Natural killer cell (primary cell): ENCODE measurements around the gene GC. TPM values are rescaled to one million over a fixed set of nuclear protein-coding genes. Genes with fewer than 3 reads are reported as not detected.

Source experiments
- ATAC-seq, 3 donors: fragments of 150-1000 bp in 2 of 3; fragments of 200-7000 bp in 1 of 3; cut with Tn5 transposase; 1 replicate in 1 of 3; 2 replicates in 2 of 3; pipeline ENCODE4 v1.10.0; 2021; ENCODE audit warnings: mild to moderate bottlenecking in 2 of 3, moderate library complexity in 2 of 3
- DNase-seq, 2 donors: peaks; one replicate each; pipeline versions ENCODE4 v3.0.0 to v3.0.0-alpha.2; 2013 to 2021; ENCODE audit warnings: mixed read lengths in 1 of 2
- H3K27ac ChIP-seq: one replicate; pipeline ENCODE4 v1.5.1; 2013; ENCODE audit warnings: mild to moderate bottlenecking, low read length
- H3K27me3 ChIP-seq: one replicate; pipeline ENCODE4 v1.6.1; 2013; ENCODE audit warnings: low read length; ENCODE audit not compliant: control insufficient read depth, insufficient read depth
- H3K36me3 ChIP-seq: one replicate; pipeline ENCODE4 v1.6.1; 2013; ENCODE audit warnings: low read length; ENCODE audit not compliant: control insufficient read depth, insufficient read depth
- H3K4me1 ChIP-seq: one replicate; pipeline ENCODE4 v1.6.1; 2013; ENCODE audit warnings: low read length; ENCODE audit not compliant: control insufficient read depth, insufficient read depth
- H3K4me3 ChIP-seq: one replicate; pipeline ENCODE4 v1.5.1; 2013; ENCODE audit warnings: low read length
- H3K9me3 ChIP-seq: one replicate; pipeline ENCODE4 v1.6.1; 2013; ENCODE audit warnings: low read length; ENCODE audit not compliant: control insufficient read depth, insufficient read depth
- H3K27ac Mint-ChIP-seq, 2 donors: one replicate each; pipeline ENCODE4 v1.8.0; 2022; ENCODE audit warnings: mild to moderate bottlenecking in 2 of 2, mixed read lengths in 2 of 2, moderate library complexity in 1 of 2
- H3K27me3 Mint-ChIP-seq, 2 donors: one replicate each; pipeline ENCODE4 v1.8.0; 2022; ENCODE audit warnings: low read depth in 2 of 2, mixed read lengths in 2 of 2
- H3K36me3 Mint-ChIP-seq: one replicate; pipeline ENCODE4 v1.8.0; 2022; ENCODE audit warnings: mixed read lengths
- H3K4me1 Mint-ChIP-seq, 2 donors: one replicate each; pipeline ENCODE4 v1.8.0; 2022; ENCODE audit warnings: mixed read lengths in 2 of 2
- H3K4me3 Mint-ChIP-seq: one replicate; pipeline ENCODE4 v1.8.0; 2022; ENCODE audit warnings: mild to moderate bottlenecking, moderate library complexity, mixed read lengths
- H3K9me3 Mint-ChIP-seq, 2 donors: one replicate each; pipeline ENCODE4 v1.8.0; 2022; ENCODE audit warnings: mixed read lengths in 2 of 2
- WGBS: methylation state at CpG from one replicate; pipeline ENCODE4 v1.1.7; 2013; ENCODE audit warnings: missing lambda C conversion rate; ENCODE audit not compliant: insufficient coverage; 5-methylcytosine and 5-hydroxymethylcytosine counted together
- intact Hi-C: fragments of 100-400 bp; cut with micrococcal nuclease; formaldehyde crosslinking; loops from one replicate; pipeline ENCODE4 v1.14.2; 2022
- total RNA-seq, 4 donors: library from RNA; stranded (reverse); fragments of 120-200 nt in 1 of 4; gene quantifications; one replicate each; pipeline versions ENCODE4 v1.2.3 to v1.2.4, GENCODE V29; 2013 to 2022
- TF ChIP-seq, protein P1 (sequence below): fragments of 200-600 bp; IDR thresholded peaks from one replicate; pipeline ENCODE4 v1.8.0; 2022; ENCODE audit warnings: antibody characterized with exemption

GC gene
- total RNA-seq, 3 donors from 2014 or later (not counting 1 experiment from before 2014, with no cell fraction given): not detected

DNA sequence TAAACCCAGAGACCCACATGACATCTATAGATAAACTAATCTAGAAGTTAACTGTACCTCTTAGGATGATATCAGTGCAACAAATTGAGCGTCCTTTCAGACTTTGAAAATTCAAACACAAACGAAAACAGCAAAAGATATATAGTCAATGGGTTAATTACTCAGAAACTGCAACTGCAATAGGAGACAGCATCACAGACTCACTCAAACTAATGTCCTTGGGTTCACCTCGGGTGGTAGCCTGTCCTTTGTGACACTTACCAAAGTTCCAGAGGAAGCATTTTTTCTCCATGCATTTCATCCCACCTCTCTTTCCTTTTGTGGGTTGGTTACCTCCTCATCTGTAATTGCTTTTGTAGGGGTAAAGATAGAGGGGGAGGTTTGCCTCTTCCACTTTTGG, 9.7 kb downstream of the GC start:
- Histone ChIP-seq H3K36me3 (no peaks in the 10 kb centered on the region), H3K27ac (no peak overlapping the region), H3K4me1 (no peaks in the 10 kb centered on the region), H3K4me3 (no peak overlapping the region), H3K9me3 (no peaks in the 10 kb centered on the region), H3K27me3 (no peaks in the 10 kb centered on the region)
- Mint-ChIP-seq H3K36me3 (no peaks in the 10 kb centered on the region), H3K27me3 (peaks cover 0 to 3% of the 10 kb centered on the region in 2 donors), H3K9me3 (no peaks in the 10 kb centered on the region), H3K4me3 (no peak overlapping the region), H3K4me1 (no peaks in the 10 kb centered on the region), H3K27ac (no peak overlapping the region)
- 82% methylated on average over 3 of the region's 3 CpGs for whole genome bisulfite sequencing
- TF ChIP-seq, protein P1, sequence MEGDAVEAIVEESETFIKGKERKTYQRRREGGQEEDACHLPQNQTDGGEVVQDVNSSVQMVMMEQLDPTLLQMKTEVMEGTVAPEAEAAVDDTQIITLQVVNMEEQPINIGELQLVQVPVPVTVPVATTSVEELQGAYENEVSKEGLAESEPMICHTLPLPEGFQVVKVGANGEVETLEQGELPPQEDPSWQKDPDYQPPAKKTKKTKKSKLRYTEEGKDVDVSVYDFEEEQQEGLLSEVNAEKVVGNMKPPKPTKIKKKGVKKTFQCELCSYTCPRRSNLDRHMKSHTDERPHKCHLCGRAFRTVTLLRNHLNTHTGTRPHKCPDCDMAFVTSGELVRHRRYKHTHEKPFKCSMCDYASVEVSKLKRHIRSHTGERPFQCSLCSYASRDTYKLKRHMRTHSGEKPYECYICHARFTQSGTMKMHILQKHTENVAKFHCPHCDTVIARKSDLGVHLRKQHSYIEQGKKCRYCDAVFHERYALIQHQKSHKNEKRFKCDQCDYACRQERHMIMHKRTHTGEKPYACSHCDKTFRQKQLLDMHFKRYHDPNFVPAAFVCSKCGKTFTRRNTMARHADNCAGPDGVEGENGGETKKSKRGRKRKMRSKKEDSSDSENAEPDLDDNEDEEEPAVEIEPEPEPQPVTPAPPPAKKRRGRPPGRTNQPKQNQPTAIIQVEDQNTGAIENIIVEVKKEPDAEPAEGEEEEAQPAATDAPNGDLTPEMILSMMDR: no peak
- intact Hi-C loops: no loop called here
- DNase-seq (no peak), ATAC-seq (no peak)

DNA sequence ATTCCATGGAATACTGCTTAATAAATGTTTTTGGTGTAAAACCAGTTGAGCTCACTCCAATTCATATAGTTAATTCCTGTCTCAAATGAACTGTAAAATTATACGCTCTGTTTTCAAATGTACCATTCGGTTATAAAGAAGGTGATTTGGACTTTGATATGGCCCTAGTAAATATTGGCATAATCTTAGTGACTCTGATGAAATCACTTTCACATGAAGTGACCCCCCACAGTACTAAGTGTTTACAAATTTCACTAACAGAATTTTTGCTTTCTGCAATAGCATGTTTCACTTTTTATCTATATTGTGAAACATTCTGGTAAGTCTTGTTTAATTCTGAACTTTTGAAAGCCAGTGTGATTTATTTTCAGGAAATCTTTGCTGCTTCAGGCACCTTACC, 10.9 kb downstream of the GC start:
- Histone ChIP-seq H3K36me3 (no peaks in the 10 kb centered on the region), H3K27ac (no peak overlapping the region), H3K27me3 (no peaks in the 10 kb centered on the region), H3K4me1 (no peaks in the 10 kb centered on the region), H3K9me3 (no peaks in the 10 kb centered on the region), H3K4me3 (no peak overlapping the region)
- TF ChIP-seq, protein P1: no peak
- ATAC-seq (no peak), DNase-seq (no peak)
- Mint-ChIP-seq H3K36me3 (no peaks in the 10 kb centered on the region), H3K27ac (no peak overlapping the region), H3K9me3 (no peaks in the 10 kb centered on the region), H3K27me3 (peaks cover 0 to 3% of the 10 kb centered on the region in 2 donors), H3K4me3 (no peak overlapping the region), H3K4me1 (no peaks in the 10 kb centered on the region)
- no CpG with 5 or more reads among the region's 2 CpGs for WGBS
- intact Hi-C loops: no loop called here

DNA sequence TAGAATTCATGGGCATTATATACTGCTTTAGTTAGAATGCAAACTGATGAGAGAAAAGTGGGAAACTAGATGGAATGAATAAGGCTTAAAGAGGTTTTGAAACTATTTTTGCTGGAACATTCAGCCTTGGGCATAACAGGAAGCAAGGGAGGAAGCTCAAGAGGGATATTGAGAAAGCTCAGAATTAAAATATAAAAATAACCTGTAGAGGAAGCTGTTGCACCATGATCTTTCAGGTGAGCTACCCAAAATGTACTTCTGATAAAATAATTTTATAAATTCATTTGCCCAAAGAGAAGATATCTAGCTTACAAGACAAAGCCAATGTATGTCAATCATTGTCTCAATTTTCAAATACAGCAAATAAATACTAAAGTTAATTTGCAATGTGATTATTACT, 11.3 kb downstream of the GC start:
- intact Hi-C loops: no loop called here

DNA sequence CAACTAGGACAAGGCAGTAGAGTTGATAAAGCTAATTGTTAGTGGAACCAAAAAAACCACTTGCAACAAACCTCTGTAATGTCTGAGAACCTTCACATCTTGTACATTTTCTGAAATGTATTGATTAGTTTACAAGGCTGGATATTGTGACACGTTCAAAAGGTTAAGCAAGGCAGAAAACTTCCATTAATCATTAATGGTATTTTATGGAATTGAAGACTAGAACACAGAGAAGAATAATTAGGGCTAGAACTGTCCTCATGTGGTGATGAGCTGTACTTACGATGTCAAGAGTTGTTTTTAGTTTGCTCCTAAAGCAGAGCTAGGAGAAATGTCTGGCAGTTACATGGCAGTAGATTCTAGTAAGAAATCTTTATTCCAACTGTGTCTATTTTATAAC, 12.3 kb downstream of the GC start:
- no peak for ATAC-seq
- Histone ChIP-seq H3K36me3 (no peaks in the 10 kb centered on the region), H3K4me3 (no peak overlapping the region), H3K9me3 (no peaks in the 10 kb centered on the region), H3K27me3 (no peaks in the 10 kb centered on the region), H3K4me1 (no peaks in the 10 kb centered on the region), H3K27ac (no peak overlapping the region)
- 78% methylated on average over 2 of the region's 2 CpGs for WGBS
- H3K9me3 Mint-ChIP-seq: no peaks in the 10 kb centered on the region
- intact Hi-C loops: no loop called here
- TF ChIP-seq, protein P1: no peak
- H3K27ac Mint-ChIP-seq: no peak overlapping the region
- H3K4me1 Mint-ChIP-seq: no peaks in the 10 kb centered on the region
- DNase-seq: no peak
- H3K36me3 Mint-ChIP-seq: no peaks in the 10 kb centered on the region
- H3K4me3 Mint-ChIP-seq: no peak overlapping the region
- peaks cover 3 to 4% of the 10 kb centered on the region in 2 donors for H3K27me3 Mint-ChIP-seq

More for the DNA sequence above, 11.3 kb downstream of the GC start:
- no peaks in the 10 kb centered on the region for H3K9me3 Mint-ChIP-seq
- Histone ChIP-seq H3K4me3 (no peak overlapping the region), H3K9me3 (no peaks in the 10 kb centered on the region), H3K36me3 (no peaks in the 10 kb centered on the region), H3K4me1 (no peaks in the 10 kb centered on the region), H3K27me3 (no peaks in the 10 kb centered on the region), H3K27ac (no peak overlapping the region)
- peaks cover 0 to 3% of the 10 kb centered on the region in 2 donors for H3K27me3 Mint-ChIP-seq
- TF ChIP-seq, protein P1: no peak
- no peak overlapping the region for H3K4me3 Mint-ChIP-seq
- H3K4me1 Mint-ChIP-seq: no peaks in the 10 kb centered on the region
- H3K36me3 Mint-ChIP-seq: no peaks in the 10 kb centered on the region
- no peak overlapping the region for H3K27ac Mint-ChIP-seq
- ATAC-seq (no peak), DNase-seq (no peak)
